ENCODE results near the gene NHSL2. TPM values are rescaled to one million over a fixed set of nuclear protein-coding genes. Genes with fewer than 3 reads are reported as not detected.

Gene NHSL2
- total and polyA plus RNA-seq, 3 experiments from 2014 or later, result 0.51 to 17.8 (median 1.1) TPM

- no peaks in the 10 kb centered on the region for H3K36me3 Mint-ChIP-seq
- peaks cover 0 to 7% of the 10 kb centered on the region in 2 donors for H3K27me3 Mint-ChIP-seq
- Histone ChIP-seq H3K27ac (ENCODE audit: low read depth, low read length) (no peak overlapping the region), H3K4me1 (ENCODE audit: insufficient read depth, low read length) (no peaks in the 10 kb centered on the region), H3K4me3 (ENCODE audit: low read length) (no peak overlapping the region), H3K36me3 (ENCODE audit: insufficient read depth, low read length) (no peaks in the 10 kb centered on the region), H3K27me3 (ENCODE audit: insufficient read depth, low read length, poor library complexity, severe bottlenecking) (no peaks in the 10 kb centered on the region), H3K9me3 (ENCODE audit: low read length) (no peaks in the 10 kb centered on the region)
- H3K4me3 Mint-ChIP-seq, result no peak overlapping the region
- H3K4me1 Mint-ChIP-seq, result peaks cover 5 to 15% (median 14%) of the 10 kb centered on the region in 3 donors
- no peak for DNase-seq
- POLR2A ChIA-PET, result no interaction called here
- H3K9me3 Mint-ChIP-seq, result no peaks in the 10 kb centered on the region
- no peak overlapping the region for H3K27ac Mint-ChIP-seq
- CTCF ChIA-PET, result interaction anchor here (9.7 kb wide), 1 partner anchor 103 kb away, joined by 135 read pairs; the partner anchor contains the start of gene RTL5
Observed at GRCh38 chrX:72025236-72025770, 114.7 kb downstream of the NHSL2 start.

GRCh38 chrX:72026341-72027023 lies 115.8 kb downstream of the NHSL2 start:
- Histone ChIP-seq H3K4me3 (ENCODE audit: low read length) (no peak overlapping the region), H3K27me3 (ENCODE audit: insufficient read depth, low read length, poor library complexity, severe bottlenecking) (no peaks in the 10 kb centered on the region), H3K4me1 (ENCODE audit: insufficient read depth, low read length) (no peaks in the 10 kb centered on the region), H3K9me3 (ENCODE audit: low read length) (no peaks in the 10 kb centered on the region), H3K36me3 (ENCODE audit: insufficient read depth, low read length) (no peaks in the 10 kb centered on the region), H3K27ac (ENCODE audit: low read depth, low read length) (no peak overlapping the region)
- H3K4me3 Mint-ChIP-seq, result peak overlapping the region in 1 of 7 donors; percentile 46
- peak overlapping the region in 5 of 8 donors; percentile 31 to 74 (median 52) for H3K27ac Mint-ChIP-seq
- no peaks in the 10 kb centered on the region for H3K9me3 Mint-ChIP-seq
- POLR2A ChIA-PET, result no interaction called here
- H3K36me3 Mint-ChIP-seq, result no peaks in the 10 kb centered on the region
- DNase-seq, result no peak
- CTCF ChIA-PET, result interaction anchor here (9.7 kb wide), 1 partner anchor 102 kb away, joined by 135 read pairs; the partner anchor contains the start of gene RTL5
- H3K4me1 Mint-ChIP-seq, result peaks cover 5 to 9% (median 6%) of the 10 kb centered on the region in 3 donors
- peaks cover 0 to 7% of the 10 kb centered on the region in 2 donors for H3K27me3 Mint-ChIP-seq

- no peaks in the 10 kb centered on the region for H3K36me3 Mint-ChIP-seq
- POLR2A ChIA-PET, result no interaction called here
Observed at GRCh38 chrX:72027024-72027913, 116.6 kb downstream of the NHSL2 start.

GRCh38 chrX:72027914-72028307 lies 117.3 kb downstream of the NHSL2 start:
- ChIA-PET CTCF (no interaction called here), POLR2A (no interaction called here)
- H3K4me1 ChIP-seq (ENCODE audit: insufficient read depth, low read length), result no peaks in the 10 kb centered on the region
- H3K36me3 ChIP-seq (ENCODE audit: insufficient read depth, low read length), result no peaks in the 10 kb centered on the region
- no peak overlapping the region for H3K27ac ChIP-seq (ENCODE audit: low read depth, low read length)
- no peaks in the 10 kb centered on the region for H3K27me3 ChIP-seq (ENCODE audit: insufficient read depth, low read length, poor library complexity, severe bottlenecking)
- H3K4me3 ChIP-seq (ENCODE audit: low read length), result no peak overlapping the region
- no peaks in the 10 kb centered on the region for H3K9me3 Mint-ChIP-seq
- no peak overlapping the region for H3K27ac Mint-ChIP-seq
- no peaks in the 10 kb centered on the region for H3K9me3 ChIP-seq (ENCODE audit: low read length)
- no peak overlapping the region for H3K4me3 Mint-ChIP-seq
- H3K27me3 Mint-ChIP-seq, result peaks cover 0 to 6% of the 10 kb centered on the region in 2 donors
- peaks cover 2 to 9% (median 6%) of the 10 kb centered on the region in 3 donors for H3K4me1 Mint-ChIP-seq
- no peaks in the 10 kb centered on the region for H3K36me3 Mint-ChIP-seq
- DNase-seq, result no peak

More at GRCh38 chrX:72027024-72027913, 116.6 kb downstream of the NHSL2 start:
- Mint-ChIP-seq H3K4me3 (no peak overlapping the region), H3K4me1 (peaks cover 2 to 9% (median 6%) of the 10 kb centered on the region in 3 donors), H3K27me3 (peaks cover 0 to 6% of the 10 kb centered on the region in 2 donors), H3K9me3 (no peaks in the 10 kb centered on the region), H3K27ac (peak overlapping the region in 3 of 8 donors; percentile 31 to 74 (median 50))
- Histone ChIP-seq H3K36me3 (ENCODE audit: insufficient read depth, low read length) (no peaks in the 10 kb centered on the region), H3K4me1 (ENCODE audit: insufficient read depth, low read length) (no peaks in the 10 kb centered on the region), H3K27me3 (ENCODE audit: insufficient read depth, low read length, poor library complexity, severe bottlenecking) (no peaks in the 10 kb centered on the region), H3K4me3 (ENCODE audit: low read length) (no peak overlapping the region), H3K9me3 (ENCODE audit: low read length) (no peaks in the 10 kb centered on the region), H3K27ac (ENCODE audit: low read depth, low read length) (no peak overlapping the region)
- DNase-seq, result no peak
- CTCF ChIA-PET, result no interaction called here

DNA sequence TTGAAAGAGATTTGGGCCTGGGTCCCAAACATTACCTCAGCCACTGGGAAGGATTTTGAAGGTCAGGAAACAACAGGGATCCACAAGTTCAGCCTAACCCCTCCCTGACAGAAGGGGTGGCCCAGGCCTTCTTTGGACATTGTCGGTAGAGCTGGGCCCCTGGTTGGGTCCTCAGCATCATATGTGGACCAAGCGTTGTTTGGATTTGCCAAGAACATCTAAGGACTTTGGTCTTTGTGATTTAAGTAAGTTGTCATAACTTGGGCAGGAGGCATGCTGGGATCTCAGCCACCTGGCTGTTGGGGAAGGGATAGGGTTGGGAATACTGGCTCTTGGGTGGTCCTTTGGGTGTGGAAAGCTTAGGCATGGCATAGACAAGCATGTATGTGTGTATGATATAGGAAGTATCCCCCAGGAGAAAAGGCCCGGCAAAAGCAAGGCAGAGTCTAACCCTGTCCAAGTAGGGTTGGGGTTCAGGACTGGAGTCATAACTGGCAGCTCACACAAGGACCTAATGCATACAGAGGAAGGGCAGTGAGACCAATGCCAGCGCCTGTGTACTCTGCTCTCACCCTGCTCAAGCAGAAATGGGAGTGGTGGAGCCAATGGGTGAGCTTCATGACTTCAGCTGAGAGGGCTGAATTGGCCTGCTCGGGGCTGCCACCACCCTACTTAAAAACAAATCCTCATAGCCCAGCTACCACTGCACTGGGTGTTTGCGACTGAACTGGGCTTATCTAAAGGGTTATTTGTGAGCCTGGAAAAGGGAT lies 118.2 kb downstream of the NHSL2 start:
- H3K4me1 Mint-ChIP-seq, result peaks cover 2 to 9% (median 6%) of the 10 kb centered on the region in 3 donors
- ChIA-PET POLR2A (no interaction called here), CTCF (no interaction called here)
- Histone ChIP-seq H3K4me3 (ENCODE audit: low read length) (no peak overlapping the region), H3K9me3 (ENCODE audit: low read length) (no peaks in the 10 kb centered on the region), H3K27ac (ENCODE audit: low read depth, low read length) (no peak overlapping the region), H3K36me3 (ENCODE audit: insufficient read depth, low read length) (no peaks in the 10 kb centered on the region), H3K4me1 (ENCODE audit: insufficient read depth, low read length) (no peaks in the 10 kb centered on the region), H3K27me3 (ENCODE audit: insufficient read depth, low read length, poor library complexity, severe bottlenecking) (no peaks in the 10 kb centered on the region)
- no peaks in the 10 kb centered on the region for H3K9me3 Mint-ChIP-seq
- DNase-seq, result no peak
- H3K4me3 Mint-ChIP-seq, result no peak overlapping the region
- no peaks in the 10 kb centered on the region for H3K36me3 Mint-ChIP-seq
- H3K27me3 Mint-ChIP-seq, result peaks cover 0 to 3% of the 10 kb centered on the region in 2 donors
- no peak overlapping the region for H3K27ac Mint-ChIP-seq

DNA sequence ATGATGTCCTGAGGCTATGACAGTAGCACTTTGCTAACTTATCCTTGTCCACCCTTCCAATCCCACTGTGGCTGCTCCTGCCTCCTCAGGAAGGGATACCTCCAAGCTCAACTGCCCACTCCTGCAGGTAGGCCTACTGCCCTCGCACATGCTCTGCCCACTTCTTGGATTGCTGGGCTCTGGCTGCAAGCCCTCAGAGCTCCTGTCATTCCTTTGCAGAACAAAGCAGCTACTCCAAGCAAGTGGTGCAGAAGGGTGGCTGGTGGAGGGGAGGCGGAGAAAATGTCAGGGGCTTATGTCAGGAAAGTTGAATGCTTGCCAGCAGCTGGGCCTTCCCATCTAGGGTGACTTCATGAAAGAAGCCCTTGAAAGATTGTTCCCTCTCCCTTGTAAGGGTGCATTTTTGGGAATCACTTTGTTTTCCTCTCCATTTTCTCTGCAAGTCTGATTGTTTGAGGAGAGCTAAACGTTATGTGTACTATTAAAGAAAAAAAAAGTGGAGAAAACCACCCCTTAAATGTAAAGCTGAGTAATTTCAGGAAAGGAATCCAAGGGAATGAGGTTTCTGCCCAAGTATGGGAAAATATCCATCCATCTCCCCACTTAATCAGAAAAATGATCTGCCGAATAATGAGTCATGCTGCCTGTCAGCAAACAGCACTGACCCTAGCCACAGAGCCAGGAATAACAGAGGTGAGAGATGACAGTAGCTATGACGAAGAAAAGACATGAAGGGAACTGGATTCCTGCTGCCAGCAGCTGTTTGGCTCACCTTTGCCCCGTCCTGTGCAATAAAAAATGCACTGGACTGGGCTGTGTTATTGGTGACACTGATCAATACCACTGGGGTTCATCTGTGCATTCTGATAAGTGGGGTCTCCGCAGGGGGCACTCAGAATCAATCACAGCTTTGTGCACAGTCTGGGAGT lies 119.1 kb downstream of the NHSL2 start:
- no peaks in the 10 kb centered on the region for H3K36me3 Mint-ChIP-seq
- ChIA-PET CTCF (interaction anchor here (1.6 kb wide), 1 partner anchor 8 kb away, joined by 4 read pairs; no protein-coding TSS in a partner anchor), POLR2A (interaction anchor here (0.6 kb wide), 1 partner anchor 1149 kb away, joined by 6 read pairs; no protein-coding TSS in a partner anchor)
- H3K27me3 Mint-ChIP-seq, result peaks cover 0 to 3% of the 10 kb centered on the region in 2 donors
- Histone ChIP-seq H3K27ac (ENCODE audit: low read depth, low read length) (no peak overlapping the region), H3K27me3 (ENCODE audit: insufficient read depth, low read length, poor library complexity, severe bottlenecking) (no peaks in the 10 kb centered on the region), H3K36me3 (ENCODE audit: insufficient read depth, low read length) (no peaks in the 10 kb centered on the region), H3K4me3 (ENCODE audit: low read length) (no peak overlapping the region), H3K9me3 (ENCODE audit: low read length) (no peaks in the 10 kb centered on the region), H3K4me1 (ENCODE audit: insufficient read depth, low read length) (no peaks in the 10 kb centered on the region)
- no peak for DNase-seq
- no peak overlapping the region for H3K27ac Mint-ChIP-seq
- H3K4me3 Mint-ChIP-seq, result no peak overlapping the region
- H3K4me1 Mint-ChIP-seq, result peaks cover 2 to 9% (median 6%) of the 10 kb centered on the region in 3 donors
- H3K9me3 Mint-ChIP-seq, result no peaks in the 10 kb centered on the region

GRCh38 chrX:72030431-72030830 lies 119.8 kb downstream of the NHSL2 start:
- no peak for DNase-seq
- Histone ChIP-seq H3K9me3 (ENCODE audit: low read length) (no peaks in the 10 kb centered on the region), H3K27ac (ENCODE audit: low read depth, low read length) (no peak overlapping the region), H3K4me1 (ENCODE audit: insufficient read depth, low read length) (no peaks in the 10 kb centered on the region), H3K27me3 (ENCODE audit: insufficient read depth, low read length, poor library complexity, severe bottlenecking) (no peaks in the 10 kb centered on the region), H3K4me3 (ENCODE audit: low read length) (no peak overlapping the region), H3K36me3 (ENCODE audit: insufficient read depth, low read length) (no peaks in the 10 kb centered on the region)
- ChIA-PET CTCF (interaction anchor here (1.6 kb wide), 1 partner anchor 8 kb away, joined by 4 read pairs; no protein-coding TSS in a partner anchor), POLR2A (interaction anchor here (0.6 kb wide), 1 partner anchor 1150 kb away, joined by 6 read pairs; no protein-coding TSS in a partner anchor)
- Mint-ChIP-seq H3K27me3 (peaks cover 0 to 6% of the 10 kb centered on the region in 2 donors), H3K4me3 (no peak overlapping the region), H3K9me3 (no peaks in the 10 kb centered on the region), H3K4me1 (peaks cover 2 to 9% (median 6%) of the 10 kb centered on the region in 3 donors), H3K36me3 (no peaks in the 10 kb centered on the region), H3K27ac (no peak overlapping the region)

Data from CD8-positive, alpha-beta memory T cell (primary cell).